NCI-H2029 (cell line): Measurements from ENCODE around the gene ABHD17B.
A peak's percentile ranks its signal among the peaks of the same experiment; 100 is the strongest.
"Not testable (repeated sequence)": the region's sequence is repeated elsewhere in the genome, so short reads cannot be mapped to it uniquely, and the experiment has no call there.

Experiments
- DNase-seq: peaks from one replicate; lab custom pipeline; 2025; lab: John Stamatoyannopoulos, UW

Gene ABHD17B

DNA sequence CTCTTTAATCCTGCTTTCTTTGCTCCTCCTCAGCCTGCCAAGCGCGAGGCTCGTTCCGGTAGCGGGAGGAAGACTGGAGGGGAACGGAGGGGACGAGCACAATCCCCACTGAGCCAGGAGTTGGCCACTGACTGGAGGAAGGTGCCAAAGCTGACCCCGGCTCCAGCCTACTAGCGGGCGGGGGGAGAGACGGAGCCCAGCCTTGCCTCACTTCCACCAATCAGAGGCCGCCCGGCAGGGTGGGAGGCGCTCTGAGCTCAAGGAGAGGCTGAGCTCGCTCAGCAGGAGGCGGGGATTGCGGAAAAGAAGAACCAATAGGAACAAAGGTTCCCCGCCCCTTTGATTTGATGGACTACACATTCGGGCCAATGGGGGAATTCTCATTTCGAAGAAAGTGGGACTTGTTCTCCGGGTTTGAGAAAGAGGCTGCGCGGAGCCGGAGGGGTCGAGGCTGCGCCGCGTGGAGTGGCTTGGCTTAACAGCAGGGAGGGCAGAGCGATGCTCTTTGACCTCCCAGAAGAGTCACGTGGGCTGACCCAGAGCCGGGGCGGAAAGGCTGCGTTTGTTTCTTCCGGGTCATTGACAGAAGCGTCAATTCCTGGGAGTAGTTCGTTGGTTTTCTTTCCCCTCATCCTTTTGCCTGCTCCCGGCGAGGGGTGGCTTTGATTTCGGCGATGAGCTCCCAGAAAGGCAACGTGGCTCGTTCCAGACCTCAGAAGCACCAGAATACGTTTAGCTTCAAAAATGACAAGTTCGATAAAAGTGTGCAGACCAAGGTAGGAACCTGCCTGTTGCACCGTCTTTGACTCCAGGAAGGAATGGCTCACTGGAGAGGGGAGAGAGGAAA is at the start of gene ABHD17B, which contains the start of gene C9orf85:
Gene ABHD17B (minus strand): TSS at position 133 of the 847 bp plus-strand sequence. CDS start 36,113 bp downstream, outside the sequence.
Gene C9orf85 (plus strand): TSS at position 579 of the 847 bp plus-strand sequence. CDS start 96 bp downstream, at position 675.
- peak; percentile 99 for DNase-seq

GRCh38 chr9:71955300-71955915 is 44.4 kb upstream of the ABHD17B start:
- no peak for DNase-seq

GRCh38 chr9:71954652-71955051 is 43.7 kb upstream of the ABHD17B start:
- DNase-seq: not testable (repeated sequence)

- DNase-seq: no peak
Measured at GRCh38 chr9:71944754-71945375, 33.9 kb upstream of the ABHD17B start.

GRCh38 chr9:71941998-71942567 is 31.1 kb upstream of the ABHD17B start:
- DNase-seq: no peak

DNA sequence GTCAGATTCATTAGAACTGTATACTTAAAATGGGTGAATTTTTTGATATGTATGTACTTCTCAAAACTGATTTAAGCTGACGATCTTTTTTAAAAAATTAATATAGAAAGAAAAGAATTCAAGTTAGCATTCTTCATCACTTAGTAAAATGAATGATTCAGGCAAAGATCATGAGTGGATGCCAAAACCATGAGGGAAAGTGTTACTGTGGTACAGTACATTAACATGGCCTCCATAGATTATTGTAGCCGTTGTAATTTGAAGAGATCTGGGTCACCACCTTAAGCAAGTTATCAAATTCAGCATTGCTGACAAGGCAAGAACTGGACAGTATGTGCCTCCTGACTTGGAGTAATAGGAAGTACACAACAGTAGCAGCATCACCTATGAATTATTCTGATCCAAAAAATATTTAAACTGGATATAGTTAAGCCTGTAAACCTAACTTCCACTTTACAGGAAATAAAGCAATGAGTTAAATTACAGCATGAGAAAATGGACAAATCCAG is 30.1 kb upstream of the ABHD17B start:
- DNase-seq: no peak

GRCh38 chr9:71937898-71938297 is 26.9 kb upstream of the ABHD17B start:
- DNase-seq: no peak

GRCh38 chr9:71937070-71937625 is 26.2 kb upstream of the ABHD17B start:
- no peak for DNase-seq

- DNase-seq: no peak
Measured at GRCh38 chr9:71936066-71936465, 25.1 kb upstream of the ABHD17B start.

GRCh38 chr9:71931166-71931565 is 20.2 kb upstream of the ABHD17B start:
- no peak for DNase-seq

GRCh38 chr9:71929791-71930440 is 18.9 kb upstream of the ABHD17B start:
- DNase-seq: no peak

DNA sequence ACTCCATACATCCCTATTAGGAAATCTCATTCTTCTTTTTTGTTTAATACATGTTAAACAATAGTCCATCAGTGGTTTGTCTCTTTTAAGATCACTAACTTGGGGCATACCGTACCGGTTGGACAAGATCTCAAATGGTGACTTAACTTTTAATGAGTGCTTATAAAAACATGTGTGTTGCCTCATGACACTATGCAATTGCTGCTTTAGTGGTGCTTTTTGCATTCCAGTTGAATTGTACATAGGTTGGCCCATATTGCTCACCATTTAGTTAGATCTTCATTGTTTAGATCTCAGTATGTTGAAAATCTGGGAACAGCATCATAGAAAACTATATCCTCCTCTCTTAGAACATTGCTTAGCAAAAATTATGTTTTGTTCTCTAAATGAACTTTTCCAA is 18.2 kb upstream of the ABHD17B start:
- DNase-seq: no peak

DNA sequence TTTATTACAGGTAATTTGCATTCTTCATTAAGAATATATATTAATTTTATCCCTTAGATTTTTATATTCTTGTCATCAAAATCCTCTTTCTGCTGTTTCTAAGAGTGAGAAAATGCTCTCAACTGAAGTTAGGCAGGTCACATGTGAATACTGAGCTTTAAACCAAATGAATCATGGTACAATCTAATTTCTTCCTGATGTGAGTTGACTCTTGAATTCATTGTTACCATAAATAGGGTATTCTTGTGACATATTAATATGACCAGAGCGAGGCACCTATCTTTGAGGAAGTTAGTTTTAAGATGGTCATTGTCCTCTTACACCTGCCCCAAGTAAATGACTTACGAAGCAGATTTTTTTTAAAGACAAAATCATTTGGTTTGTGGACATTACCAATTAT is 17.8 kb upstream of the ABHD17B start:
- DNase-seq: no peak

- DNase-seq: no peak
Measured at GRCh38 chr9:71928376-71928775, 17.4 kb upstream of the ABHD17B start.

- DNase-seq: no peak
Measured at GRCh38 chr9:71925834-71926233, 14.8 kb upstream of the ABHD17B start.

GRCh38 chr9:71924576-71924975 is 13.6 kb upstream of the ABHD17B start:
- no peak for DNase-seq

GRCh38 chr9:71921190-71921814 is 10.3 kb upstream of the ABHD17B start:
- DNase-seq: no peak

- DNase-seq: no peak
Measured at GRCh38 chr9:71920456-71921189, 9.6 kb upstream of the ABHD17B start.

DNA sequence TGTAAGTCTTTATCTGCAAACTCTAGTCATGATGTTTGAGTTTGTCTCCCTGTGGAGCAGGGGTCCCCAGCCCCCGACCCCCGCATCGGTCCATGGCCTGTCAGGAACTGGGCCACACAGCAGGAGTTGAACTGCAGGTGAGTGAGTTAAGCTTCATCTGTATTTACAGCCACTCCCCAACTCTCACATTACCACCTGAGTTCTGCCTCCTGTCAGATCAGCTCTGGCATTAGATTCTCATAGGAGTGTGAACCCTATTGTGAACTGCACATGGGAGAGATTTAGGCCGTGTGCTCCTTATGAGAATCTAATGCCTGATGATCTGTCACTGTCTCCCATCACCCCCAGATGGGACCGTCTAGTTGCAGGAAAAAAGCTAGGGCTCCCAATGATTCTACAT is 7.4 kb upstream of the ABHD17B start:
- DNase-seq: no peak

GRCh38 chr9:71916834-71917534 is 6.0 kb upstream of the ABHD17B start:
- DNase-seq: no peak
